Measurements from ENCODE around the gene ANKRD35. TPM values are rescaled to one million over a fixed set of nuclear protein-coding genes. Genes with fewer than 3 reads are reported as not detected.

The ANKRD35 gene
- total and polyA plus RNA-seq, 9 of the 15 experiments (the other 6 are each of a cell fraction or from before 2014, with no cell fraction given): 0.07 to 0.14 (median 0.07) TPM; not detected in 5

GRCh38 chr1:145845514-145846161 is 40.0 kb downstream of the ANKRD35 start, which contains the start of gene NUDT17 (continued):
- TF ChIP-seq MNT (conservative IDR thresholded peaks at IDR 0.05): peak; percentile 37 to 39; a peak in 1 of 4 replicates
- TF ChIP-seq ZNF354B (CRISPR knock-in tag; IDR thresholded peaks at IDR 0.05): no peak
- no peak for TF ChIP-seq ZNF282 (CRISPR knock-in tag; IDR thresholded peaks at IDR 0.05)
- TF ChIP-seq NFRKB (IDR thresholded peaks at IDR 0.05; ENCODE audit: low read depth): peak; percentile 58; the same call in 1 of the 2 replicates
- peak; percentile 84 for TF ChIP-seq L3MBTL2 (IDR thresholded peaks at IDR 0.05)
- peak; percentile 73; the same call in 1 of the 2 replicates for TF ChIP-seq AFF4 (CRISPR knock-in tag; IDR thresholded peaks at IDR 0.05)
- peak; percentile 43; the same call in 1 of the 2 replicates for TF ChIP-seq ZKSCAN1 (IDR thresholded peaks at IDR 0.05; ENCODE audit: low read depth, low read length)
- no peak for TF ChIP-seq MCM5 (IDR thresholded peaks at IDR 0.05; ENCODE audit: low read depth)
- peak in 1 of 2 experiments; percentile 53; a peak in 1 of 4 replicates for TF ChIP-seq NONO (IDR thresholded peaks at IDR 0.05; ENCODE audit: low read depth in 2 of 2, low read length in 1 of 2)
- TF ChIP-seq FOXM1 (IDR thresholded peaks at IDR 0.05; ENCODE audit: low read depth): no peak
- TF ChIP-seq FOXM1 (CRISPR knock-in tag; IDR thresholded peaks at IDR 0.05; ENCODE audit: low read depth): no peak
- TF ChIP-seq ZNF398 (CRISPR knock-in tag; IDR thresholded peaks at IDR 0.05): no peak
- TF ChIP-seq FIP1L1 (IDR thresholded peaks at IDR 0.05; ENCODE audit: low read depth, low read length, poor library complexity, severe bottlenecking): peak; percentile 94
- TF ChIP-seq ZNF133 (CRISPR knock-in tag; IDR thresholded peaks at IDR 0.05): no peak
- TF ChIP-seq ESRRB (CRISPR knock-in tag; IDR thresholded peaks at IDR 0.05; ENCODE audit: borderline replicate concordance): 0 out of 2 replicates have a peak, but pooled peaks have one; percentile 62
- no peak for TF ChIP-seq KLF1 (tag; IDR thresholded peaks at IDR 0.05)
- no peak for TF ChIP-seq GTF2A2 (tag; IDR thresholded peaks at IDR 0.05)
- TF ChIP-seq ZBED1 (IDR thresholded peaks at IDR 0.05): no peak
- TF ChIP-seq NUFIP1 (IDR thresholded peaks at IDR 0.05; ENCODE audit: partially characterized antibody): no peak
- no peak for TF ChIP-seq FOXJ3 (CRISPR knock-in tag; IDR thresholded peaks at IDR 0.05)
- TF ChIP-seq SMARCE1 (IDR thresholded peaks at IDR 0.05): no peak
- TF ChIP-seq ZNF655 (CRISPR knock-in tag; IDR thresholded peaks at IDR 0.05): peak; percentile 47; the same call in 1 of the 2 replicates
